HepG2 (cell line): ENCODE results near the gene TPD52L2. TPM values are rescaled to one million over a fixed set of nuclear protein-coding genes. Genes with fewer than 3 reads are reported as not detected.

Experiments used
- HIVEP1 ChIP-seq: sonication (generic); formaldehyde crosslinking; IDR thresholded peaks from 2 replicates; pipeline ENCODE4 v1.4.0; 2020; ENCODE audit warnings: mild to moderate bottlenecking, missing genetic modification reagents
- KDM4B ChIP-seq: sonication (generic); formaldehyde crosslinking; IDR thresholded peaks from 2 replicates; pipeline ENCODE4 v1.4.0; 2020; ENCODE audit warnings: missing genetic modification reagents
- KDM5A ChIP-seq: fragments of 200-600 bp; sonication (generic); IDR thresholded peaks from 2 replicates; pipeline ENCODE4 v1.7.0; 2018; ENCODE audit warnings: antibody characterized with exemption, mild to moderate bottlenecking, low read length, borderline replicate concordance
- MED13 ChIP-seq: sonication (generic); formaldehyde crosslinking; IDR thresholded peaks from 2 replicates; pipeline ENCODE4 v1.5.0; 2020; ENCODE audit warnings: missing genetic modification reagents
- RELA ChIP-seq: sonication (generic); formaldehyde crosslinking; IDR thresholded peaks from 2 replicates; pipeline ENCODE4 v1.4.0; 2020; ENCODE audit warnings: missing genetic modification reagents
- TCF12 ChIP-seq, 2 experiments: fragments of 450-650 bp in 1 of 2; sonication (generic) in 1 of 2; formaldehyde crosslinking in 1 of 2; IDR thresholded peaks; 2 replicates each; pipeline versions ENCODE4 v1.6.1 to v1.8.0; 2017 to 2022; ENCODE audit warnings: antibody characterized with exemption in 1 of 2, mild to moderate bottlenecking in 1 of 2, missing genetic modification reagents in 1 of 2, moderate library complexity in 1 of 2
- TRIM24 ChIP-seq: sonication (generic); formaldehyde crosslinking; IDR thresholded peaks from 2 replicates; pipeline ENCODE4 v1.8.0; 2022; ENCODE audit warnings: mild to moderate bottlenecking, missing genetic modification reagents
- ZFP41 ChIP-seq: sonication (generic); formaldehyde crosslinking; IDR thresholded peaks from 2 replicates; pipeline ENCODE4 v1.4.0; 2020; ENCODE audit warnings: mild to moderate bottlenecking, missing genetic modification reagents, borderline replicate concordance
- ZNF180 ChIP-seq: sonication (generic); formaldehyde crosslinking; IDR thresholded peaks from 2 replicates; pipeline ENCODE4 v1.4.0; 2020; ENCODE audit warnings: low read depth, missing genetic modification reagents, borderline replicate concordance
- ZNF230 ChIP-seq: sonication (generic); formaldehyde crosslinking; IDR thresholded peaks from 2 replicates; pipeline ENCODE4 v1.4.0; 2020; ENCODE audit warnings: mild to moderate bottlenecking, missing genetic modification reagents
- ZNF234 ChIP-seq: sonication (generic); formaldehyde crosslinking; conservative IDR thresholded peaks from 2 replicates; pipeline ENCODE4 v1.5.1; 2020; ENCODE audit warnings: mild to moderate bottlenecking, missing genetic modification reagents
- ZNF264 ChIP-seq: sonication (generic); formaldehyde crosslinking; IDR thresholded peaks from 2 replicates; pipeline ENCODE4 v1.4.0; 2020; ENCODE audit warnings: missing genetic modification reagents
- ZNF460 ChIP-seq: sonication (generic); formaldehyde crosslinking; IDR thresholded peaks from 2 replicates; pipeline ENCODE4 v1.5.1; 2020; ENCODE audit warnings: missing genetic modification reagents, mild to moderate bottlenecking, borderline replicate concordance
- ZNF558 ChIP-seq: sonication (generic); formaldehyde crosslinking; IDR thresholded peaks from 2 replicates; pipeline ENCODE4 v1.9.0; 2022; ENCODE audit warnings: mild to moderate bottlenecking, missing genetic modification reagents, borderline replicate concordance
- ZNF563 ChIP-seq: sonication (generic); formaldehyde crosslinking; IDR thresholded peaks from 2 replicates; pipeline ENCODE4 v1.8.0; 2022; ENCODE audit warnings: mild to moderate bottlenecking, moderate library complexity, missing genetic modification reagents
- ZNF747 ChIP-seq: sonication (generic); formaldehyde crosslinking; IDR thresholded peaks from 2 replicates; pipeline ENCODE4 v1.8.1; 2023; ENCODE audit warnings: missing genetic modification reagents, mild to moderate bottlenecking, borderline replicate concordance
- ZNF749 ChIP-seq: sonication (generic); formaldehyde crosslinking; IDR thresholded peaks from 2 replicates; pipeline ENCODE4 v1.8.0; 2022; ENCODE audit warnings: mild to moderate bottlenecking, missing genetic modification reagents, moderate library complexity, borderline replicate concordance
- ZNF839 ChIP-seq: sonication (generic); formaldehyde crosslinking; IDR thresholded peaks from 2 replicates; pipeline ENCODE4 v1.4.0; 2020; ENCODE audit warnings: missing genetic modification reagents, mild to moderate bottlenecking, borderline replicate concordance
- polyA plus RNA-seq, 8 experiments: library from polyadenylated mRNA; depleted of rRNA in 3 of 8; stranded (reverse) in 7 of 8; unstranded in 1 of 8; fragments of >200 nt; fragmentation: Illumina TruSeq in 4 of 8; extraction: Trizol in 4 of 8; gene quantifications; 2 replicates each; pipeline versions ENCODE4 v1.2.1 to v1.2.3, GENCODE V29; 2011 to 2016; ENCODE audit warnings: low read depth in 4 of 8, missing spikeins in 1 of 8, mixed read lengths in 1 of 8; ENCODE audit not compliant: insufficient read depth in 1 of 8
- total RNA-seq, 5 experiments: library from RNA; depleted of rRNA; stranded (reverse); fragments of >200 nt; fragmentation: Illumina TruSeq; extraction: Trizol; gene quantifications; 2 replicates each; pipeline ENCODE4 v1.2.3, GENCODE V29; 2016; ENCODE audit warnings: low read depth in 1 of 5
- TF ChIP-seq, protein P1 (sequence below): sonication (generic); formaldehyde crosslinking; IDR thresholded peaks from 2 replicates; pipeline ENCODE4 v1.4.0; 2020; ENCODE audit warnings: missing genetic modification reagents, mild to moderate bottlenecking, borderline replicate concordance
- TF ChIP-seq, protein P2 (sequence below), 2 experiments: sonication (generic) in 1 of 2; formaldehyde crosslinking in 1 of 2; IDR thresholded peaks; 2 replicates each; pipeline versions ENCODE4 v1.4.0 to v1.6.1; 2018 to 2020; ENCODE audit warnings: missing genetic modification reagents in 2 of 2, borderline replicate concordance in 1 of 2, low read depth in 1 of 2, mild to moderate bottlenecking in 1 of 2, missing biosample characterization in 1 of 2
- TF ChIP-seq, protein P3 (sequence below): sonication (generic); formaldehyde crosslinking; IDR thresholded peaks from 2 replicates; pipeline ENCODE4 v1.4.0; 2020; ENCODE audit warnings: mild to moderate bottlenecking, missing genetic modification reagents
- TF ChIP-seq, protein P4 (sequence below): sonication (generic); formaldehyde crosslinking; IDR thresholded peaks from 2 replicates; pipeline ENCODE4 v1.5.0; 2020; ENCODE audit warnings: missing genetic modification reagents

TPD52L2 gene
- total and polyA plus RNA-seq, 2 of the 13 experiments (the other 11 are each of a cell fraction or from before 2014, with no cell fraction given), result 156 to 184 TPM

DNA sequence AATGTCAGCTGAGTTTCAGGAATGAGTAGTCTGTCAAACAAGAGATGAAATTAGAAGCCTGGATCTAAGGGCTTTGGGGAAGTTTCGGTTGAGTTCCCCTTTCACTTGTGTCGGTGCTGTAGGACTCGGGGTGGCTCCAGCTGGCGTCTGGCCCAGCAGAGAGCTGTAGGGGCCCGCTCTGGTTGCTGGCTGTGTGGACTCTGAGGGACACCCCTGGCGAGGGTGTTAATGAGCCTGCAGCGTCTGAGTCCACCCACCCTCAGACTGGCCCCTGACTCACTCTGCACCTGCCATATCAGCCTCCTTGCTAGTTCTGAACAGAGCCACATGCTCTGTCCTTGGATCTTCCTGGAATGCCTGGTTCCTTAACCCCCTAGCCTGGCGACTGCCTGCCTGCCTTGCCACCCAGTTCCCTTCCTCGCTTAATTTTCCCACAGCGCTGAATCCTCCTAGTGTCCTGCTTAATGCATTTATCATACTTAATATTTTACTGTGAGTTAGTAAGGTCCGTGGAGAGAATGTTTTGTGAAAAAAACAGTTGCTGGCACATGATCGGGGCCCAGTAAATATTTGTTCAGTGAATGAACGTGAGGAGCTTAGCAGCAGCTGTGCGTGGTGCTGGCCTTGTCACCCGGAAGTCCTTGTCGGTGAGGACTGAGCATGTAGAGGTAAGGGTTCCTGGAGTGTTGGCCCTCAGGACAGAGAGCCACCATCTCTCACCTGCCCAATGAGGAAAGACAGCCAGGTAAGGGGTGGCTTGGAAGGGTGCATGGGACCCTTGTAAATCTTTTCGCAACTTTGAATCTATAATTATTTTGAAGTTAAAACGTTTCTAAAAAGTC lies 31.4 kb downstream of the TPD52L2 start (continued):
- TF ChIP-seq, protein P1, sequence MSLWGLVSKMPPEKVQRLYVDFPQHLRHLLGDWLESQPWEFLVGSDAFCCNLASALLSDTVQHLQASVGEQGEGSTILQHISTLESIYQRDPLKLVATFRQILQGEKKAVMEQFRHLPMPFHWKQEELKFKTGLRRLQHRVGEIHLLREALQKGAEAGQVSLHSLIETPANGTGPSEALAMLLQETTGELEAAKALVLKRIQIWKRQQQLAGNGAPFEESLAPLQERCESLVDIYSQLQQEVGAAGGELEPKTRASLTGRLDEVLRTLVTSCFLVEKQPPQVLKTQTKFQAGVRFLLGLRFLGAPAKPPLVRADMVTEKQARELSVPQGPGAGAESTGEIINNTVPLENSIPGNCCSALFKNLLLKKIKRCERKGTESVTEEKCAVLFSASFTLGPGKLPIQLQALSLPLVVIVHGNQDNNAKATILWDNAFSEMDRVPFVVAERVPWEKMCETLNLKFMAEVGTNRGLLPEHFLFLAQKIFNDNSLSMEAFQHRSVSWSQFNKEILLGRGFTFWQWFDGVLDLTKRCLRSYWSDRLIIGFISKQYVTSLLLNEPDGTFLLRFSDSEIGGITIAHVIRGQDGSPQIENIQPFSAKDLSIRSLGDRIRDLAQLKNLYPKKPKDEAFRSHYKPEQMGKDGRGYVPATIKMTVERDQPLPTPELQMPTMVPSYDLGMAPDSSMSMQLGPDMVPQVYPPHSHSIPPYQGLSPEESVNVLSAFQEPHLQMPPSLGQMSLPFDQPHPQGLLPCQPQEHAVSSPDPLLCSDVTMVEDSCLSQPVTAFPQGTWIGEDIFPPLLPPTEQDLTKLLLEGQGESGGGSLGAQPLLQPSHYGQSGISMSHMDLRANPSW (CRISPR knock-in tag), result no peak
- peak; percentile 42 for TF ChIP-seq KDM5A
- TF ChIP-seq, protein P2, sequence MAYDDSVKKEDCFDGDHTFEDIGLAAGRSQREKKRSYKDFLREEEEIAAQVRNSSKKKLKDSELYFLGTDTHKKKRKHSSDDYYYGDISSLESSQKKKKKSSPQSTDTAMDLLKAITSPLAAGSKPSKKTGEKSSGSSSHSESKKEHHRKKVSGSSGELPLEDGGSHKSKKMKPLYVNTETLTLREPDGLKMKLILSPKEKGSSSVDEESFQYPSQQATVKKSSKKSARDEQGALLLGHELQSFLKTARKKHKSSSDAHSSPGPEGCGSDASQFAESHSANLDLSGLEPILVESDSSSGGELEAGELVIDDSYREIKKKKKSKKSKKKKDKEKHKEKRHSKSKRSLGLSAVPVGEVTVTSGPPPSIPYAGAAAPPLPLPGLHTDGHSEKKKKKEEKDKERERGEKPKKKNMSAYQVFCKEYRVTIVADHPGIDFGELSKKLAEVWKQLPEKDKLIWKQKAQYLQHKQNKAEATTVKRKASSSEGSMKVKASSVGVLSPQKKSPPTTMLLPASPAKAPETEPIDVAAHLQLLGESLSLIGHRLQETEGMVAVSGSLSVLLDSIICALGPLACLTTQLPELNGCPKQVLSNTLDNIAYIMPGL (CRISPR knock-in tag; IDR thresholded peaks at IDR 0.05; ENCODE audit: borderline replicate concordance in 1 of 2, low read depth in 1 of 2), result peak; percentile 57 to 71
- TF ChIP-seq ZNF839 (CRISPR knock-in tag), result peak; percentile 2; the same call in 1 of the 2 replicates
- TF ChIP-seq HIVEP1 (CRISPR knock-in tag), result peak; percentile 36; the same call in 1 of the 2 replicates
- peak; percentile 92 for TF ChIP-seq ZNF264
- no peak for TF ChIP-seq MED13 (CRISPR knock-in tag)
- TF ChIP-seq ZNF558 (CRISPR knock-in tag), result no peak; the same call in 1 of the 2 replicates
- no peak; the same call in 1 of the 2 replicates for TF ChIP-seq ZNF747 (CRISPR knock-in tag)
- TF ChIP-seq RELA (CRISPR knock-in tag), result no peak
- no peak for TF ChIP-seq ZNF234 (CRISPR knock-in tag)
- TF ChIP-seq, protein P3, sequence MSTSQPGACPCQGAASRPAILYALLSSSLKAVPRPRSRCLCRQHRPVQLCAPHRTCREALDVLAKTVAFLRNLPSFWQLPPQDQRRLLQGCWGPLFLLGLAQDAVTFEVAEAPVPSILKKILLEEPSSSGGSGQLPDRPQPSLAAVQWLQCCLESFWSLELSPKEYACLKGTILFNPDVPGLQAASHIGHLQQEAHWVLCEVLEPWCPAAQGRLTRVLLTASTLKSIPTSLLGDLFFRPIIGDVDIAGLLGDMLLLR, result 0 out of 2 replicates have a peak, but pooled peaks have one; percentile 47
- no peak for TF ChIP-seq KDM4B (CRISPR knock-in tag)
- TF ChIP-seq, protein P4, sequence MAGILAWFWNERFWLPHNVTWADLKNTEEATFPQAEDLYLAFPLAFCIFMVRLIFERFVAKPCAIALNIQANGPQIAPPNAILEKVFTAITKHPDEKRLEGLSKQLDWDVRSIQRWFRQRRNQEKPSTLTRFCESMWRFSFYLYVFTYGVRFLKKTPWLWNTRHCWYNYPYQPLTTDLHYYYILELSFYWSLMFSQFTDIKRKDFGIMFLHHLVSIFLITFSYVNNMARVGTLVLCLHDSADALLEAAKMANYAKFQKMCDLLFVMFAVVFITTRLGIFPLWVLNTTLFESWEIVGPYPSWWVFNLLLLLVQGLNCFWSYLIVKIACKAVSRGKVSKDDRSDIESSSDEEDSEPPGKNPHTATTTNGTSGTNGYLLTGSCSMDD (CRISPR knock-in tag), result 0 out of 2 replicates have a peak, but pooled peaks have one; percentile 14
- TF ChIP-seq ZNF230 (CRISPR knock-in tag), result 0 out of 2 replicates have a peak, but pooled peaks have one; percentile 20
- TF ChIP-seq ZNF460 (CRISPR knock-in tag), result no peak
- TF ChIP-seq ZNF749 (CRISPR knock-in tag), result no peak
- no peak for TF ChIP-seq TCF12 (IDR thresholded peaks at IDR 0.05)
- no peak for TF ChIP-seq TCF12 (CRISPR knock-in tag; IDR thresholded peaks at IDR 0.05)
- TF ChIP-seq ZNF180 (CRISPR knock-in tag), result no peak
- TF ChIP-seq TRIM24, result no peak
- TF ChIP-seq ZNF563 (CRISPR knock-in tag), result no peak; the same call in 1 of the 2 replicates
- TF ChIP-seq ZFP41 (CRISPR knock-in tag), result no peak
